ENCODE results near the gene SNX3.

- TF ChIP-seq CTCF (IDR thresholded peaks at IDR 0.05 in 4 of 5, conservative IDR thresholded peaks at IDR 0.05 in 1 of 5): no peak
- no peak for TF ChIP-seq POLR2A (IDR thresholded peaks at IDR 0.05)
These were observed 97.6 kb downstream of the SNX3 start for GRCh38 chr6:108163267-108163643.

All from gastrocnemius medialis (tissue), 4 donors.